ENCODE results near the gene TK2. TPM values are rescaled to one million over a fixed set of nuclear protein-coding genes. Genes with fewer than 3 reads are reported as not detected.

Gene TK2
- total RNA-seq, 1 donor from 2014 or later, result 13.7 TPM

- peak; percentile 83 for TF ChIP-seq CTCF (conservative IDR thresholded peaks at IDR 0.05; ENCODE audit: low read depth, low read length)
- DNase-seq (ENCODE audit: low read depth), result no peak
- no peak overlapping the region for H3K4me3 ChIP-seq (ENCODE audit: low read depth, low read length)
Measured at GRCh38 chr16:66478733-66479511, 71.0 kb downstream of the TK2 start.

- no peak for TF ChIP-seq CTCF (conservative IDR thresholded peaks at IDR 0.05; ENCODE audit: low read depth, low read length)
- DNase-seq (ENCODE audit: low read depth), result no peak
- no peak overlapping the region for H3K4me3 ChIP-seq (ENCODE audit: low read depth, low read length)
Measured at GRCh38 chr16:66477028-66477515, 72.8 kb downstream of the TK2 start.

GRCh38 chr16:66476328-66477027 lies 73.4 kb downstream of the TK2 start:
- no peak overlapping the region for H3K4me3 ChIP-seq (ENCODE audit: low read depth, low read length)
- TF ChIP-seq CTCF (conservative IDR thresholded peaks at IDR 0.05; ENCODE audit: low read depth, low read length), result no peak
- no peak for DNase-seq (ENCODE audit: low read depth)

- TF ChIP-seq CTCF (conservative IDR thresholded peaks at IDR 0.05; ENCODE audit: low read depth, low read length), result no peak
- no peak overlapping the region for H3K4me3 ChIP-seq (ENCODE audit: low read depth, low read length)
- no peak for DNase-seq (ENCODE audit: low read depth)
Measured at GRCh38 chr16:66475232-66475631, 74.7 kb downstream of the TK2 start.

GRCh38 chr16:66474750-66475199 lies 75.1 kb downstream of the TK2 start:
- no peak for DNase-seq (ENCODE audit: low read depth)
- TF ChIP-seq CTCF (conservative IDR thresholded peaks at IDR 0.05; ENCODE audit: low read depth, low read length), result no peak
- no peak overlapping the region for H3K4me3 ChIP-seq (ENCODE audit: low read depth, low read length)

- H3K4me3 ChIP-seq (ENCODE audit: low read depth, low read length), result no peak overlapping the region
- TF ChIP-seq CTCF (conservative IDR thresholded peaks at IDR 0.05; ENCODE audit: low read depth, low read length), result no peak
- DNase-seq (ENCODE audit: low read depth), result no peak
Measured at GRCh38 chr16:66473654-66474519, 76.0 kb downstream of the TK2 start.

All from epithelial cell of proximal tubule (primary cell).